Measurements from ENCODE around the gene VKORC1L1. TPM values are rescaled to one million over a fixed set of nuclear protein-coding genes. Genes with fewer than 3 reads are reported as not detected.

The VKORC1L1 gene
- total and polyA plus RNA-seq, 10 of the 15 experiments (the other 5 are each of a cell fraction or from before 2014, with no cell fraction given): 3.3 to 18.8 (median 12.5) TPM

DNA sequence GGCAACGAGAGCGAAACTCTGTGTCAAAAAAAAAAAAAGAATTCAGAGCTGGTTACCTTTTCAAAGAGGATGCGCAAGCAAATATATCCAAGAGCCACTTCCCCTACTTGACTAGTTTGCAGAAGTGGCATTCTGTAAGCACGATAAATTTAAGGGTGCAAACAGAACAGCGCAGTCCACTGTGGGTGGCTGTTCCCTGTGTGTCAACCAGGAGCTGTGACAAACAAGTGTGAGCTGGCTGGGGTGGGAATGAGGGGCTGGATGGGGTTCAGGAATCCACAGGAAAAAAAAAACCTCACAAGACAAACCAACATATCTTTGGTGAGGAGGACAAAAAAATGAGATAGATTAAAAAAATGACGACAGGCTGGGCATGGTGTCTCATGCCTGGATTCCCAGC lies 93.3 kb downstream of the VKORC1L1 start (continued):
- TF ChIP-seq, protein P1, sequence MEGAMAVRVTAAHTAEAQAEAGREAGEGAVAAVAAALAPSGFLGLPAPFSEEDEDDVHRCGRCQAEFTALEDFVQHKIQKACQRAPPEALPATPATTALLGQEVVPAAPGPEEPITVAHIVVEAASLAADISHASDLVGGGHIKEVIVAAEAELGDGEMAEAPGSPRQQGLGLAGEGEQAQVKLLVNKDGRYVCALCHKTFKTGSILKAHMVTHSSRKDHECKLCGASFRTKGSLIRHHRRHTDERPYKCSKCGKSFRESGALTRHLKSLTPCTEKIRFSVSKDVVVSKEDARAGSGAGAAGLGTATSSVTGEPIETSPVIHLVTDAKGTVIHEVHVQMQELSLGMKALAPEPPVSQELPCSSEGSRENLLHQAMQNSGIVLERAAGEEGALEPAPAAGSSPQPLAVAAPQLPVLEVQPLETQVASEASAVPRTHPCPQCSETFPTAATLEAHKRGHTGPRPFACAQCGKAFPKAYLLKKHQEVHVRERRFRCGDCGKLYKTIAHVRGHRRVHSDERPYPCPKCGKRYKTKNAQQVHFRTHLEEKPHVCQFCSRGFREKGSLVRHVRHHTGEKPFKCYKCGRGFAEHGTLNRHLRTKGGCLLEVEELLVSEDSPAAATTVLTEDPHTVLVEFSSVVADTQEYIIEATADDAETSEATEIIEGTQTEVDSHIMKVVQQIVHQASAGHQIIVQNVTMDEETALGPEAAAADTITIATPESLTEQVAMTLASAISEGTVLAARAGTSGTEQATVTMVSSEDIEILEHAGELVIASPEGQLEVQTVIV (IDR thresholded peaks at IDR 0.05; ENCODE audit: borderline replicate concordance, partially characterized antibody): no peak
- TF ChIP-seq KAT2A (conservative IDR thresholded peaks at IDR 0.05; ENCODE audit: control insufficient read depth, low read depth, low read length): no peak
- TF ChIP-seq, protein P2, sequence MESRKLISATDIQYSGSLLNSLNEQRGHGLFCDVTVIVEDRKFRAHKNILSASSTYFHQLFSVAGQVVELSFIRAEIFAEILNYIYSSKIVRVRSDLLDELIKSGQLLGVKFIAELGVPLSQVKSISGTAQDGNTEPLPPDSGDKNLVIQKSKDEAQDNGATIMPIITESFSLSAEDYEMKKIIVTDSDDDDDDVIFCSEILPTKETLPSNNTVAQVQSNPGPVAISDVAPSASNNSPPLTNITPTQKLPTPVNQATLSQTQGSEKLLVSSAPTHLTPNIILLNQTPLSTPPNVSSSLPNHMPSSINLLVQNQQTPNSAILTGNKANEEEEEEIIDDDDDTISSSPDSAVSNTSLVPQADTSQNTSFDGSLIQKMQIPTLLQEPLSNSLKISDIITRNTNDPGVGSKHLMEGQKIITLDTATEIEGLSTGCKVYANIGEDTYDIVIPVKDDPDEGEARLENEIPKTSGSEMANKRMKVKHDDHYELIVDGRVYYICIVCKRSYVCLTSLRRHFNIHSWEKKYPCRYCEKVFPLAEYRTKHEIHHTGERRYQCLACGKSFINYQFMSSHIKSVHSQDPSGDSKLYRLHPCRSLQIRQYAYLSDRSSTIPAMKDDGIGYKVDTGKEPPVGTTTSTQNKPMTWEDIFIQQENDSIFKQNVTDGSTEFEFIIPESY (IDR thresholded peaks at IDR 0.05): no peak
- no peak for TF ChIP-seq KLF5 (IDR thresholded peaks at IDR 0.05; ENCODE audit: partially characterized antibody)
- no peak for TF ChIP-seq JUNB (IDR thresholded peaks at IDR 0.05)

DNA sequence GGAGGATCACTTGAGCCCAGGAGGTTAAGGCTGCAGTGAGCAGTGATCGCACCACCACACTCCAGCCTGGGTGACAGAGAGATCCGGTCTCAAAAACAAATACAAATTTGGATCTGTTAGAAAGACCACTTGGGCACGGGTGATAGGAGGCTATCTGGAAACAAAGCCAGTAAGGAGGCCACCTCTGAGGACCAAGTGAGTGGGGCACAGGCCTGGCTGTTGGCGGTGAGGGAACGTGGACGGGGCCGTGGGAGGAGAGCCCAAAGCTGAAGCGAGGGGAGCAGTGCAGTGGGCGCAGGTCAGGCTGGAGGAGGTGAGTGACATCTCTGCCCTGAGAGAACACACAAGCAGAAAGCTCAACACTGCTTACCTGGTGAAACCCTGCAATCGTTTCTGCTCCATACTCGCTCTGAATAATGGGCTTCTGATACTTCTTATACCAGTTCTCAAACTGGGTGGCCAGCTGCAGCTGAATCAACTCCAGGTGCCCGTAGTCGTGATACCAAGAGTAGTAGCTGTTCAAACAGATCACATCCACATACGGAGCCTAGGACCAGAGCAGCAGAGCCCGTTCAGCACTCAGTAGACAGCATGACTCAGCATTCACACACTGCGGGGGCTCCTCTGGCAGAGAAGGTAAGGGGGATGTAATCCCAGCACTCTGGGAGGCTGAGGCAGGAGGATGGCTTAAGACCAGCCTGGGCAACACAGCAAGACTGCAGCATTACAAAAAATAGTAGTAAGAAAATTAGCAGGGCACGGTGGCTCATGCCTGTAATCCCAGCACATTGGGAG lies 94.7 kb downstream of the VKORC1L1 start:
- ChIA-PET POLR2A (no interaction called here), CTCF (no interaction called here), RAD21 (ENCODE audit: unreplicated experiment) (no interaction called here)
- TF ChIP-seq, protein P3, sequence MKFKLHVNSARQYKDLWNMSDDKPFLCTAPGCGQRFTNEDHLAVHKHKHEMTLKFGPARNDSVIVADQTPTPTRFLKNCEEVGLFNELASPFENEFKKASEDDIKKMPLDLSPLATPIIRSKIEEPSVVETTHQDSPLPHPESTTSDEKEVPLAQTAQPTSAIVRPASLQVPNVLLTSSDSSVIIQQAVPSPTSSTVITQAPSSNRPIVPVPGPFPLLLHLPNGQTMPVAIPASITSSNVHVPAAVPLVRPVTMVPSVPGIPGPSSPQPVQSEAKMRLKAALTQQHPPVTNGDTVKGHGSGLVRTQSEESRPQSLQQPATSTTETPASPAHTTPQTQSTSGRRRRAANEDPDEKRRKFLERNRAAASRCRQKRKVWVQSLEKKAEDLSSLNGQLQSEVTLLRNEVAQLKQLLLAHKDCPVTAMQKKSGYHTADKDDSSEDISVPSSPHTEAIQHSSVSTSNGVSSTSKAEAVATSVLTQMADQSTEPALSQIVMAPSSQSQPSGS (IDR thresholded peaks at IDR 0.05; ENCODE audit: low read length): no peak
- TF ChIP-seq, protein P4, sequence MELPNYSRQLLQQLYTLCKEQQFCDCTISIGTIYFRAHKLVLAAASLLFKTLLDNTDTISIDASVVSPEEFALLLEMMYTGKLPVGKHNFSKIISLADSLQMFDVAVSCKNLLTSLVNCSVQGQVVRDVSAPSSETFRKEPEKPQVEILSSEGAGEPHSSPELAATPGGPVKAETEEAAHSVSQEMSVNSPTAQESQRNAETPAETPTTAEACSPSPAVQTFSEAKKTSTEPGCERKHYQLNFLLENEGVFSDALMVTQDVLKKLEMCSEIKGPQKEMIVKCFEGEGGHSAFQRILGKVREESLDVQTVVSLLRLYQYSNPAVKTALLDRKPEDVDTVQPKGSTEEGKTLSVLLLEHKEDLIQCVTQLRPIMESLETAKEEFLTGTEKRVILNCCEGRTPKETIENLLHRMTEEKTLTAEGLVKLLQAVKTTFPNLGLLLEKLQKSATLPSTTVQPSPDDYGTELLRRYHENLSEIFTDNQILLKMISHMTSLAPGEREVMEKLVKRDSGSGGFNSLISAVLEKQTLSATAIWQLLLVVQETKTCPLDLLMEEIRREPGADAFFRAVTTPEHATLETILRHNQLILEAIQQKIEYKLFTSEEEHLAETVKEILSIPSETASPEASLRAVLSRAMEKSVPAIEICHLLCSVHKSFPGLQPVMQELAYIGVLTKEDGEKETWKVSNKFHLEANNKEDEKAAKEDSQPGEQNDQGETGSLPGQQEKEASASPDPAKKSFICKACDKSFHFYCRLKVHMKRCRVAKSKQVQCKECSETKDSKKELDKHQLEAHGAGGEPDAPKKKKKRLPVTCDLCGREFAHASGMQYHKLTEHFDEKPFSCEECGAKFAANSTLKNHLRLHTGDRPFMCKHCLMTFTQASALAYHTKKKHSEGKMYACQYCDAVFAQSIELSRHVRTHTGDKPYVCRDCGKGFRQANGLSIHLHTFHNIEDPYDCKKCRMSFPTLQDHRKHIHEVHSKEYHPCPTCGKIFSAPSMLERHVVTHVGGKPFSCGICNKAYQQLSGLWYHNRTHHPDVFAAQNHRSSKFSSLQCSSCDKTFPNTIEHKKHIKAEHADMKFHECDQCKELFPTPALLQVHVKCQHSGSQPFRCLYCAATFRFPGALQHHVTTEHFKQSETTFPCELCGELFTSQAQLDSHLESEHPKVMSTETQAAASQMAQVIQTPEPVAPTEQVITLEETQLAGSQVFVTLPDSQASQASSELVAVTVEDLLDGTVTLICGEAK (IDR thresholded peaks at IDR 0.05; ENCODE audit: borderline replicate concordance): no peak
- no peak for TF ChIP-seq CREM (IDR thresholded peaks at IDR 0.05; ENCODE audit: low read depth)
- TF ChIP-seq, protein P5, sequence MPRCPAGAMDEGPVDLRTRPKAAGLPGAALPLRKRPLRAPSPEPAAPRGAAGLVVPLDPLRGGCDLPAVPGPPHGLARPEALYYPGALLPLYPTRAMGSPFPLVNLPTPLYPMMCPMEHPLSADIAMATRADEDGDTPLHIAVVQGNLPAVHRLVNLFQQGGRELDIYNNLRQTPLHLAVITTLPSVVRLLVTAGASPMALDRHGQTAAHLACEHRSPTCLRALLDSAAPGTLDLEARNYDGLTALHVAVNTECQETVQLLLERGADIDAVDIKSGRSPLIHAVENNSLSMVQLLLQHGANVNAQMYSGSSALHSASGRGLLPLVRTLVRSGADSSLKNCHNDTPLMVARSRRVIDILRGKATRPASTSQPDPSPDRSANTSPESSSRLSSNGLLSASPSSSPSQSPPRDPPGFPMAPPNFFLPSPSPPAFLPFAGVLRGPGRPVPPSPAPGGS (IDR thresholded peaks at IDR 0.05; ENCODE audit: borderline replicate concordance, insufficient read depth, low read depth, low read length, poor library complexity, severe bottlenecking): no peak

More for the DNA sequence above, 94.7 kb downstream of the VKORC1L1 start:
- Histone ChIP-seq H3K27ac (ENCODE audit: control insufficient read depth, insufficient read depth) (no peak overlapping the region), H3K4me3 (no peak overlapping the region), H2AFZ (ENCODE audit: control insufficient read depth, low read depth, low read length) (no peak overlapping the region), H4K20me1 (ENCODE audit: control insufficient read depth, insufficient read depth) (no peaks in the 10 kb centered on the region), H3K27me3 (replicated peaks in 1 of 2; ENCODE audit: control insufficient read depth in 2 of 2, insufficient read depth in 2 of 2, low read length in 1 of 2) (no peaks in the 10 kb centered on the region), H3K9ac (ENCODE audit: control insufficient read depth, insufficient read depth, low read length) (no peak overlapping the region), H3K4me2 (ENCODE audit: control insufficient read depth, insufficient read depth) (no peak overlapping the region), H3K4me1 (ENCODE audit: control insufficient read depth, insufficient read depth, low read length) (no peaks in the 10 kb centered on the region), H3K9me3 (replicated peaks; ENCODE audit: control insufficient read depth, insufficient read depth, low read length) (no peaks in the 10 kb centered on the region), H3K79me2 (ENCODE audit: control insufficient read depth, insufficient read depth, low read length) (no peaks in the 10 kb centered on the region), H3K36me3 (ENCODE audit: control insufficient read depth in 2 of 2, insufficient read depth in 2 of 2, low read length in 1 of 2) (peaks cover 5 to 24% of the 10 kb centered on the region in 2 experiments; a peak in 3 of 4 replicates)
- no peak for DNase-seq (ENCODE audit: low read depth, low spot score)
- SMC1A ChIA-PET (ENCODE audit: uncharacterized antibody, unreplicated experiment): no interaction called here
- in situ Hi-C loops (cut with MboI) (no loop called here), intact Hi-C loops (cut with micrococcal nuclease; ENCODE audit: unreplicated experiment) (no loop called here)
- no peak for ATAC-seq
- WGBS (ENCODE audit: insufficient coverage, insufficient replicate concordance, low lambda C conversion rate, missing lambda C conversion rate): over 99% methylated on average over 17 of the region's 17 CpGs
- no peak for FAIRE-seq
- BruUV-seq (replicated peaks): no TSS peak
